CD4-positive, alpha-beta T cell treated with Interleukin-17A for 1 hour (primary cell): ENCODE measurements around the gene LPP.

Experiments
- DNase-seq: peaks from one replicate; pipeline ENCODE4 v3.0.0-alpha.2; 2020

Gene LPP

DNA sequence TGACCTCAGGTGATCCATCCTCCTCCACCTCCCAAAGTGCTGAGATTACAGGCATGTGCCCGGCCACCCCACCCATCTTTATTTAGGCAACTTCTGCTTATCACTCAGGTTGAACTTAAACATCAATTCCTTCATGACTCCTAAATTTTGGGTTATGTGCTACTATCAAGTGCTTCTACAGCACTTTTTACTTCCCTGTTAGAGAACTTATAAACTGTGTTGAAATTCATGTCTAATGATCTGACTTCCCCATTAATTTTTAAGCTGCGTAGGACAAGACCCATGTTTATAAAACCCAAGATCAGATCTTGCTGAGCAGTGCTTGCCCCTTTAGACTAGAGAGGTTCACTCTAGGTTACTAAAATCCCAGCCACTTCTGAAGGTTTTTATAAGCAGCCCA, 751.6 kb downstream of the LPP start:
- DNase-seq: no peak

DNA sequence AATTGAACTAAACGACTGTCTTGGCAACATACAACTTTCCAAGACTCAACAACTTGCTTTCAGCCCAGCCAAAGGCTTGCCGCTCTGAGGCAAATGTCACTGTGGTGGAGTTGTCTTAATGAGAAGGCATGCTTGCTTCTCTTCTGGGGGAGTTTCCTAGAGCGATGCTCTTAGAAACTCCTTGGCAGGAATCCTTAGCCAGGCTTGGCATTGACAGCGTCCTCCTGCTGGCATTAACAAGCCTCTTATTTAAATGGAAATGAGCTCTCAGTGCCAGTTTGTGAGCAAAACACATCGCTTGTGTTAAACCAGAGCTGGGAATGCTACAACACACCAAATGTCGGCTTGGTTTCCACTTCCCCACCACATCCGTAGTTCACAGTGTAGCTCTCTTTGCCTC, 752.3 kb downstream of the LPP start:
- DNase-seq: no peak

DNA sequence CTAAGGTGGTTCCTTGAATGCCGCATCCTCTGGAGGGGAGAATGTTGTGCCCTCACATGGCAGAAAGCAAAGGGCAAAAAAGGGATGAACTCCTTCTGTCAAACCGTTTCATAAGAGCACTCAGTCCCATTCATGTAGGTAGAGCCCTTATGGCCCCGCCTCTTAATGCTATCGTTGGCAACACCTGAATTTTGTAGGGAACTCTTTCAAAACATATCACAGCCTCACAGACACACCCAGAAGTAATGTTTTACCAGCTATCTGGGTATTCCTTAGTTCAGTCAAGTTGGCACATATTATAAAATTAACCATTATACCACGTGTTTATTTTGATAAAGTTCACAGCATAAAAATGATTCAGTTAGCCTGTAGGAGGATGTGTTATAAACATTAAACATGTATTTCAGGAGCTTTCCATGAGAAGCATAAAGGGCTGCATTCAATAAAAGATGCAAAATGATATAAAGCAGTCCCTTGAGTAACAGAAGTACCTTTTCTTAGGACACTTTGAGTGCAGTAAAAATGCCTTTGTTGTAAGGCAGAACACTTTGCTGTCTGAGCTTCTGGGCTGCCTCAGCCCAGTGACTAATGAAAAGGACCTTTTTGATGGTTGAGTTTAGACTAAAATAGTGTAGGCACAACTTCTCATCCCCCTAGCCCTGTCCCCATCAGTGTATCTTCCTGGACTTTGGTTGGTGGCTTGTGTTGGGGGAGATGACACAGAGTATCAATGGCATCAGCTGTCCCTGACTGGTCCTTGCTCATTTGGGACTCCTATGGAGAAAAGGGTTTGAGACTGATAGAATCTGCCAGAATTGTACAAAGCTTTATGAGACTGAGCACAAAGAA, 754.3 kb downstream of the LPP start:
- no peak for DNase-seq

DNA sequence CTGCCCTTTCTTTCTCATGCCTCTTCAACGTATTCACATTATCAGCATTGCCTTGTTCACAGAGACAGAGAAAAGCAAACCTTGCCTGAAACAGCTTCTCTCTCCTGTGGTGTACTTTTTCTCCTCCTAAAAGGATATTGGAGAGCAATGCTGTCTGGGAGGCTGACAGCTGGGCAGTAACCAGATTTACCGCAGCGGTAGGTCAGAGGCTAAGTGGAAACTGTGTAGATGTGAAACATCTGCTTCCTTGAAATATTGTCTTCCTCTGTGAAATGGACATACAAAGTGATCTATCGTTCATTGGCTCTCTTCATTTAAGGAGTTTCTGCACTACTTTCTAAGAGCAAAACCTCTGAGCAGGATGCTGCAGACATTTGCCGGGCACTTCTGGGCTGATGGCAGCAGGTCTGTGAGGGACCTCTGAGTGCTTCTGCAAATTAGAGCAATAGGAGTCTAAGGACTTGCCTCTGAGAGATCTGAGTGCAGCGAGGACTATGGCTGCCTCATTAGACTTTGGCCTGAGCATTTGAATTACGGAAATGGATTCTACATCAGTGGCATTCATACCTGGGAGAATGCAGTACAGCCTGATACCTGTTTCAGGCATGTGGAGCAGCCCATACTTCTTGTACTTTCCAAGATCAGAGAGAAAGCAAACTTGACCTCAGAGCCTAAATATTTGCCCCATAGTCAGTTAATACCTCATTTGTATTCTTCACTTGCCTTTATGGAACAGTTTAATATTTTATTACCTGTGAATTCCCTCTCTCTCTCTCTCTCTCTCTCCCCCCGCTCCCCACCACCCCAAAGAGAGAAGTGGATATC, 757.3 kb downstream of the LPP start:
- no peak for DNase-seq

DNA sequence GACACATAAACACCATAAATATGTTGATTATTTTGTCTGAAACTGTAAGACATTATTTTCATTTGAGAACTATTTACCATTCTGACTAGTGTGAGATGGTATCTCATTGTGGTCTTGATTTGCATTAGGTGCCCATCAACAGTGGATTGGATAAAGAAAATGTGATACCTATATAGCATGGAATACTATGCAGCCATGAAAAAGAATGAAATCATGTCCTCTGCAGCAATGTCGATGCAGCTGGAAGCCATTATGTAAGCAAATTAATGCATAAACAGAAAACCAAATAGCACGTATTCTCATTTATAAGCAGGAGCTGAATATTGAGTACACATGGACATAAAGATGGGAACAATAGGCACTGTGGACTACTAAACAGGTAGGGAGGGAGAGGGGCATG, 759.1 kb downstream of the LPP start:
- DNase-seq: no peak

DNA sequence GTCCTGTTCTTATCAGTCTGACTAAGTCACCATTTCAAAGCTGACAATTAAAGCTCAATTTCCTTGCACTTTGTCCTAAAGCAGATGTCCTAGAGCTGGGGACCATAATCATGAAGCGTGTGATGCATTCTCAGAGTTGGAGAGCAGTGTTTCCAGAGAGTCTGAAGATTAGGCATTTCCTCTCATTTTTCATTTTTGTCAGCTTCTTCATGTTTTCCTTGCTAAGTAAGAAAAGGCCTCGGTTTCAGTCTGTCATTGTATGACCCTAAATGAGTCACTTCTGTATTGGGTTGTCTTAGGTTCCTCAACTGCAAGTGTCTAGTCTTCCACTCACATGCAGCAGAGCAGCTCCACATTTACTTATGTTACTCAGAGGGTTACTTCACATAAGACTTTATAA, 760.6 kb downstream of the LPP start:
- no peak for DNase-seq

DNA sequence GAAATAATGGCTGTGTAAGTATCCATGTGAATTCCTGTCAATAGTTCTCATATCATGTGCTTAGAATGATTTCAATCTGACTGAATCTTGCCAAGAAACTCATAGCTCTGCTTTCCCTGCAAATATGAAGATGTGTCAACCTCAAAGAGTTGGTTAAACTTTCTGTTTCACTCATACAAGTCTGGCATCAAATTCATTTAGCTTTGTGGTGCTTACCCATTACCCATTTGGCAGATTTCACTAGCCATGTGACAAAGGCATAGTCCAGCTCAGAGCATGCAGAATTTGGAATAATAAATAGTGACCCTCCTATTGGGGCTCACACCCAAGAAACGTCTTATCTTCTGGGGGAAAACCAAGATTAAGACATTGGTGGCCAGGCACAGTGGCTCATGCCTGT, 761.2 kb downstream of the LPP start:
- no peak for DNase-seq

DNA sequence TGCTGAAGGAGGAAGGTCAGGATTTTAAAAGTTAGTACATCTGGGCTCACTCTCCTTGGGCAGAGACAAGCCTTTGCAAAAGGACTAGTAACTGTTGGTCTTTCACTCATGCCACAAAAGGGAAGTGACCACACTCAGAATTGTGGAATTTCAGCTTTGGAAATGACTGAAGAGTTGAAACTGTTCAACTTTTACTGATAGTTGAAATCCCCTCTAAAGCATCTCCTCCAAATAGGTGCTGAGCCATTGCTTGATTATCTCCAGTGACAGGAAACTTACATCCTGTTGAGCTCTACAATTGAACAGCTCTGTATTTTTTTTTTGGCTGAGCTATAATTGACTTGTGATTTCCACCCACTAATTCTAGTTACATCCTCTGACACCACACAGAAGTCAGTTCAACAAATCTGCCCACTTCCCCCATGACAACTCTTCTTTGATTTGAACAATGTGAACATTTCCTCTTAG, 763.0 kb downstream of the LPP start:
- DNase-seq: peak; percentile 38

DNA sequence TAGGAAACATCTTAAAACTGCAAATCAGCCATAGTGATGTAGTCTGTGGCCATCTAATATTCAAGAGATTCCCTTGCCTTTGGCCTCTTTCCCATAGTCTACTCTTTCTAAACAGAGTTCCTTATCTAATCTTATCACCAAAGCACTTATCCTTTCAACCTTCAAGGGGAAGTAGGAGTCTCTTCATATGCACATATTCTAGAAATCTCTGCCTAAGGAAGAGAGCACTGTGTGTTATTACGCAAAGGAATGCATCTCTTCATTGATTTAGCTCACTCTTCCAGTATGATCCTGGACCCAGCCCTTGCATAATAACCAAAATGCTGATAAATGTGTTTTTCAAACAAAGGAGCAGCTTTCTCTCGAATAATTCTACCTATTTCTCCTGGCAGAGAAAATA, 764.1 kb downstream of the LPP start:
- no peak for DNase-seq

DNA sequence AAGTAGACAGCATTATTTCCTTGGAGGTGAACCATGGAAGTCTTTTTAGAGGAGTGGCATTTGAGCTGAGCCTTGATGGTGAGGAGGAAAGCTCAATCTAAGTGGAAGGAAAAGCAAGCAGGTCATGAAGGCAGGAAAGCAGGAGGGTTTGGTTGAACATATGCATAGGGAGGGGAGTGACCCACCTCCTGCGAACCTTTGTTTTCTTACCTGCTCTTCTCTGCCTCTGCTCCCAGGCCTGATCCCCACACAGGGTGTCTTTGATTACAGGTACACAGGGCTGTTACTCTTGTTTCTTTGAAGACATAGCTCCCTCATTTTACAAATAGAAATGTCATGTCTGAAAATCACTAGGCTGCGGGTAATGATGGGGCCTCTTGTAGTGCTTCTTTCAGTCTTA, 769.7 kb downstream of the LPP start:
- no peak for DNase-seq

DNA sequence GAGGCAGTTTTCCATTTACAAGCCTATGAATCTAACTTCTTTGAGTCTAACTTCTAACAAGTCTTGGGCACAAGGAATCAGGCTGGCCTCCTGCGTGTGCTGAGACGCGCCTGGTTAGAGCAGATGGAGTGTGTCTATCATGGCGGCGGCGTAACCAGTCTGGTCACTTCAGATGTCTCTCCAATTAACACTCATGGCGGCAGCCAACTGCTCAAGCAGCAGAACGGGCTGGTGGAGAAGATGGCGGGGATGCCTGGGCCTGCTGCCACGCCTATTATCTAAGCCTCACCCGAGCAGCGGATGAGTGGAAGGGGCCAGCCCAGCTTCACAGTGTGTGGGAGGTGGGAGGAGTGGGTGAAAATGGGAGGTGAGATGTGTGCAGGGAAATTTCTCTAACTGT, 771.4 kb downstream of the LPP start:
- no peak for DNase-seq

DNA sequence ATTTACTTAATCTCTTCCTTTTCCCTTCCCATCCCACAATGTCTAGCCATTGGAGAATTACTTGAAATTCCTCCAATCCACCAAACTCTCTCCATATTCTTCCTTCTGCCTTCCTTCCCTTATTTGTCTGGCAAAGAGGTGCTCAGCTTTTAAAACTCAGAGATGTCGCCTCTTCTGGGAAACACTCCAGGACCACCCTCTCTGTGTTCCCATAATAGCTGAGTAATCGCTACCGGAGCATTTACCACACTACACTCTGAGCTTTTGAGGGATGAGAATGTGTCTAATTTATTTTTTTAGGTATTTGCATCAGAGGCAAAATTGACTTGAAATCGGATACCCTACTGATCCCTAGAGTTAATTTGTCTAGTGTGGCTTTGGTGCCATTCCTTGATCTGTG, 772.2 kb downstream of the LPP start:
- no peak for DNase-seq

DNA sequence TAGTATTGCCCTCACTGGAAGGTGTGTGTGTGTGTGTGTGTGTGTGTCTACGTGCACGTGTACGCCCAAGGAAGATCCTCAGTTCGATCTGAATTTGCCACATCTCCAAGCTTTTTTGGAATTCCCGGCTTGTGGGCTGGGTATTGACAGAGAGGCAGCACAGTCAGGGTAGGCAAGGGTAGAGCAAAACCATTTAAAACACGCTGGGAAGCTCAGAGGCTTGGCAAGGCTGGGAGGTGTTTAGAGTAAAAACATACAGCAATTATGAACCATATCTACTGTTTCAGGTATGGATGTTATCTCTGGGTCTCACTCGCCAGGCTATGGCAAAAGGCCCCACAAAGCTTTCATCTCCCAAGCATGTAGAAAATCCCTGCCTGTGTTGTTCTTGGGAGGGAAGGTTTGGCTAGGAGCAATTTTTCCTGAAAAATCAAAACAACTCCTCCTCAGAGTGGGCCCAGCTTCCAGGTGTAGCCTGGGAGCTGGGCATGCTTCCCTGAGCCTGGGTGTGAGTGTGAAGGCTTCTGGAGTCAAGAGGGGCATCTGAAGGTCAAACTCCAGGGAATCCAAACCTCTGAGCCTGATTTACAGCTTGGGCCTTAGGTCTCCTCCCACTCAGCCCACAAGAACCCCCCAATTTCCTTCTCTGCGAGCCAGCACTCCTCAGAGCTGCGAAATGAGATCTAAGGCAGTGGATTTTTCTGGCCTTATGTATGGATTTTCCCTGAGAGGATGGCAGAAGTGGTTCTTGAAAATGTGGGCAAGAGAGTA, 773.0 kb downstream of the LPP start:
- DNase-seq: no peak

DNA sequence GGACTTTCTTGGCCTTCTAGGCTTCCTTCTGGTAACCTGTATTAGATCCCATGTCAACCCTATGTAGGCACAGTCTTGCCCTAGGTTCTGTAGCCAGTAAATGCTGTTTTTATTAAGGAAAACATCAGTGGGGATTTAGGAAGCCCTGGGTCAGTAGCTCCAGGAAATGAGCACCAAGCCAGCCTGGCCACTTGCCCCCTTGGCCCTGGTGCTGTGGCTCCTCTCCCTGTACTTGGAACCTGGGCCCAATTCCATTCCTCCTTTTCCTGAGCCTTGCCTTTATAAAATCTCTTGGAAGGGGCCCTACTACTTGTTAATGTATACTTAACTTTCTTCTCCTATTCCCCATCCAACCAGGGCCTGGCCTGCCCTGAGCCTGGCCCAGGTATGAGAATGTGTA, 774.0 kb downstream of the LPP start:
- DNase-seq: no peak

DNA sequence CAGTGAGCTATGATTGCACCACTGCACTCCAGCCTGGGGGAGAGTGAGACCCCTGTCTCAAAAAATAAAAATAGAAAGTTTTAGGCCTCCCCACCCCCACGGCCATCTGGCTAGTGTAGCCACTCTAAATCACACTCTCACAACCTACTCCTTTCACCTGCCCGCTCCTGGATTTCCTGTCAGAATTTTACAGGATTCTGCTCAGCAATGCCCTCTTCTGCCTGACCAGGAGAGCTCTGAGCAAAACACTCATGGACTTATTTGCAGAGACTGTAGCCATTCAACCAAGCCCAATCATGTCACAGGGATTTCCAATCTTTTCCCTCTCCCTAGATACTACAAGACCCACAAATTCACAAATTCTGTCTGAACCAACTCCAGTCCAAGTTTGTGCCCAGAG, 775.2 kb downstream of the LPP start:
- no peak for DNase-seq

DNA sequence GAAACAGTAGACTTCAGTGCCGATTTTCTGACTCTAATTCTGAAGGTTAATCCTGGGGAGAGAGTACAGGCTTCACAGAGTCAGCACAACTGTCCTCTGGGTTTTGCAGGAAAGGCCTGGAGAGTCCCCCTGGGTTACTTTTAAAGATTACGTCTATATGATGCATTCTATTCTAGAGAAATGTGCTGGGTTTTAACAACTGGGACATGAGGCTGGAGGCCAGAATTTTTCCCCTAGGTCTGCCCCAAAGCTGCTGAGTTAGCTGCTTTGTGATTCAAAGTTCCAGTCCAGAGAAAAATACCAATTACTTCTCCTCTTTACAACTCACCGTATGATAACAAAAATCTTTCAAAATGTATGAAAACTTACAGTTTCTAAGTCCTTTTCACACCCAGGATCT, 777.1 kb downstream of the LPP start:
- DNase-seq: no peak

DNA sequence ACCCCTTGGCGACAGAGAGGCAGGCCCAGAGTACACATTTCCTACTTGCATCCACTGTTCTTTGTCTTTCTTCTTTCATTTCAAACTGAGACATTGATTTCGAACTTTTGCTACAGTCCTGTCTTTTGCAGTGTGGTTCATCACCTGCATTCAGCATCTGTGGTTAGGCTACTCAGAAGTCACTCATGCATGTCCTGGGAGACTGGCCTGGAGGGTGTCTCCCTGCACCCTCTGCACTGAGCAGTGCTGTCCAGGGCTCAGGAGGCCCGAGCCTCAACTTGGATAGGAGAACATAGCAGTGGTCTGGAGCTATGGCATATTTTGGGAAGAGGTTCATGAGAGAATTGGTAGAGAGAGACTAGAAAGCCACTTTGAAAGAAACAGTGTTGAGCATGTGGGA, 777.6 kb downstream of the LPP start:
- no peak for DNase-seq

DNA sequence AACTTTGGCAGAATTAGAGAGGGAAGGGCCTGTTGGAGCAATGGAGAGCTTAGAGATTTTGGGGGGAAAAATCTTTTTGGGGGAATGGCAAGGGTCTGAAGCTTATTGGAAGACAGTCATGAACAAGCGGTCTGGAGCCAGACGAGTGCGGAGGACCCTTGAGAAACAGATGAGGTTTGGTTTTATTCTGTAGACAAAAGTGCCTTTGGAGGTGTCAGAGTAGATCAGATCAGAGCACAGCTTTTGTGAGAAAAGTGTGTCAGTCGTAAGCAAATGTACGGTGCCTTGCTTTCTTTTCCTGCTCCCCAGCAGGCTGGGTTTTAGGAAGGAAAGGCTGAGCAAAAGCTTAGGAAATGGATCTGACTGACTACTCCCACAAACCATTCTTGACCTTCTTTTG, 781.0 kb downstream of the LPP start:
- DNase-seq: no peak

DNA sequence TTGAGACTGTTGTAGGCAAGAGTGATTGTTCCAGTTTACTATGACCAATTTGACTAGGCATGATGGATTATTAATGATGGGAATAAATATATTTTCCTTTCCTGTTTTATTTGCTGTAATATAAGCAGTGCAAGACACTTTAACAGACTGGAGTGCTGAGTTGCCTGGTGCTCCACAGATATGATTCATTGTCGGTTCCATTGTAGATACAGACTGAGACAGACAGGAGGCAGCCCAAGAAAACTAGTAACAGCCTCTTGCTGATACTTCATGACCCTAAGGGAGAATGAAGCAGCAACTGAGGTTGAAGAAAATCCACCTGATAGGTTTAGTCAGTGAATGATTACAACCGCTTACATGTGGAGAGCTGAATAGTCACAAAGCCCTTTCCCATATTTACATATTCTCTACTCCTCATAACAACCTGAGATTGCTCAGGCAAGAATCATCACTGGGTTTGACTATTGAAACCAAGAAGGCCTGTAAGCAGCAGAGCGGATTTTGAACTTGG, 782.7 kb downstream of the LPP start:
- no peak for DNase-seq

DNA sequence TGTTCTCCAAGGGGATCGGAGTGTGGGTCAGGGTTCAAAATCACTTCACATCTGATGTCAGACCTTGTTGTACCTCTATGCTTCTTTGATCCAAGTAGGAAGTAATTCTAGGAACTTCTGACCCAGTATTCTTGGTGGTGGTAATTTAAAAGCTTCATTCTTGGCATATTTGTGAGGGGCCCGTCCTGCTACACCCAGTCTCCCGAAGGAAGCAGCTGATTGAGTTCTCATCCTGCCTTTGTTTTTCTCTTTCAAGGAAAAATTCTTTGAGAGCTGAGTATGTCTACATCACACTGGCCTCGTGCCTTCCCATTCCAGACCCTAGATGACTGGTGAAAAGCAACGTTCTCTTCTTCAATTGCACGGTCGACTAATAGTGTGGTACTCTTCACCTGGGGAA, 783.4 kb downstream of the LPP start:
- no peak for DNase-seq

DNA sequence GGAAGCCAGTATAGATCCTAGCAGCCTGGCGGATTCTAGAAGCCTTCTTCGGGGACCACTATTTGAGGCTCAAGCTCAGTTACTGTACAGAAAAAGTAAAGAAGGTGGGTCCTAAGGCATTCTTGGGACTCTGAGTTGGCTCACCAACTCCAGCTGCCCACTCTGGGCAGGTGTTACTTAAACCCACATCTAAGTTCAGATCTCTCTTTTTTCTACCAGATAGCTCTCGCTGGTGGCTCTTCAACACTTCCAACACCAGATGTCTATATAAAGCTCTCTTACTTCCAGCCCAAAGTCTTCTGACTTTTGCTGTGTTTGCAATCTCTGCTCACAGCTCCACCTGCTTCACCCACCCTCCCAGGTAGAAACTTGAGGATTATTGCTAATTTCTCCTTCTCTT, 785.0 kb downstream of the LPP start:
- no peak for DNase-seq

DNA sequence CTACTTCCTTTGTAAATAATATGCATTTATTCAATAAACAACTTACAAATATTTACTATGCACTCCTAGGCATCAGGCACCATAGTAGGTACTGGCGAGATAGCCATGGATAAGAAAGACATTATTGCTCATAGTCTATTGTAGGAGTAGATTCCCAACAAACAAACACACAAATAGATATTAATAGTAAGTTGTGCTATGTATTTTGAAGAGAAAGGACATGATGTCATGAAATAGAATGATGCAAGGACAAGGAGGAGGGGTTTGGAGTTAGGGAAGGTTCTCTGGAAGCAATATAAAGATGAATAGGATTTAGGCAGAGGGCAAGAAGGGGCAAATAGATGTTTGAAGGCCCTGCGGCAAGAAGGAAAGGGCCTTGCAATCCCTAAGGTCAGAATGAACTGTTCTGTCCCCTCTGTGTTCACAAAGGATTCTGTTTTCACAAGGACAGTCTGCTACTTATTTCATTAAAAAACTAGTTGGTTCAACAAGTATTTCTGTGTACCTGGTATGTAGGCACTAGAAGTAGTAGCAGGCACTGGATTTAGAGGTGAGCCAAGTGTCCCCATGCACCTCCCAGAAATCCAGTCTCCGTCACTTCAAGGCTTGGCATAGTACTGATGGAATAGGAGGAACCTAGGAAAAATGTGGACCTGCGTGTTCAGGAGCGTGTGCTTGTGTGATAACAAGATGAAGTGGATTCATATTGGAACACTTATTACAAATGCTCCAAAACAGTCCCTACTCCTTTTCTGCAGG, 786.0 kb downstream of the LPP start:
- DNase-seq: no peak
